ENCODE measurements around the gene IFNA17. TPM values are rescaled to one million over a fixed set of nuclear protein-coding genes. Genes with fewer than 3 reads are reported as not detected.
"Not testable (repeated sequence)": the region's sequence is repeated elsewhere in the genome, so short reads cannot be mapped to it uniquely, and the experiment has no call there.

IFNA17 gene
- total and polyA plus RNA-seq, 11 donors, result not detected

- not testable (repeated sequence) for H3K36me3 ChIP-seq, H3K27ac ChIP-seq, H3K4me3 ChIP-seq, H3K9me3 ChIP-seq, H3K4me1 ChIP-seq
- WGBS, 4 donors, result 30 to 32% (median 31%) methylated on average over 8 of the region's 8 CpGs
- DNase-seq (peak in 2 of 5 donors; percentile 37 to 42), ATAC-seq (peak in 3 of 4 donors; percentile 60 to 80 (median 63))
- peaks cover 0 to 11% (median 0%) of the 10 kb centered on the region in 9 donors for H3K27me3 ChIP-seq
- TF ChIP-seq CTCF (IDR thresholded peaks at IDR 0.05), result peak; percentile 7 to 62 (median 42)
- intact Hi-C loops (cut with DNase I), result loop anchor here in 2 of 10 donors (10.0 kb wide), 1 partner anchor 549 kb away; no protein-coding TSS in a partner anchor
These were observed 7.7 kb upstream of the IFNA17 start for GRCh38 chr9:21235468-21236359.

GRCh38 chr9:21234153-21234687 lies 6.2 kb upstream of the IFNA17 start:
- DNase-seq (peak in 1 of 5 donors; percentile 19), ATAC-seq (no peak)
- Histone ChIP-seq H3K4me3 (no peak overlapping the region), H3K36me3 (no peaks in the 10 kb centered on the region), H3K9me3 (no peaks in the 10 kb centered on the region), H3K27me3 (no peaks in the 10 kb centered on the region), H3K4me1 (peaks cover 0 to 5% (median 0%) of the 10 kb centered on the region in 12 donors), H3K27ac (no peak overlapping the region)
- intact Hi-C loops (cut with DNase I), result loop anchor here in 2 of 10 donors (10.0 kb wide), 1 partner anchor 551 kb away; no protein-coding TSS in a partner anchor
- TF ChIP-seq POLR2A (IDR thresholded peaks at IDR 0.05) (no peak), CTCF (IDR thresholded peaks at IDR 0.05) (no peak)
- WGBS, 4 donors, result 66 to 95% (median 77%) methylated on average over 3 to 4 of the region's 4 CpGs

- Histone ChIP-seq H3K27me3 (no peaks in the 10 kb centered on the region), H3K27ac (no peak overlapping the region), H3K36me3 (no peaks in the 10 kb centered on the region), H3K4me3 (no peak overlapping the region), H3K4me1 (peaks cover 0 to 5% (median 0%) of the 10 kb centered on the region in 12 donors), H3K9me3 (no peaks in the 10 kb centered on the region)
- ATAC-seq (no peak), DNase-seq (no peak)
- TF ChIP-seq POLR2A (IDR thresholded peaks at IDR 0.05) (no peak), CTCF (IDR thresholded peaks at IDR 0.05) (no peak)
- intact Hi-C loops (cut with DNase I), result loop anchor here in 2 of 10 donors (10.0 kb wide), 1 partner anchor 552 kb away; no protein-coding TSS in a partner anchor
- WGBS, 4 donors, result 76 to 90% (median 77%) methylated on average over 2 of the region's 2 CpGs; no CpG with 5 or more reads in 1 of the 4 donors
These were observed 5.2 kb upstream of the IFNA17 start for GRCh38 chr9:21233258-21233657.

- intact Hi-C loops (cut with DNase I); H3K27ac ChIP-seq; H3K36me3 ChIP-seq; H3K4me1 ChIP-seq; DNase-seq; H3K27me3 ChIP-seq; H3K9me3 ChIP-seq; H3K4me3 ChIP-seq; ATAC-seq: not testable (repeated sequence)
- 73 to 88% (median 82%) methylated on average over 1 of the region's 1 CpG for WGBS, 4 donors
These were observed 10.8 kb downstream of the IFNA17 start, which contains the start of gene IFNA16 for GRCh38 chr9:21217211-21217610. Gene IFNA16, minus strand, starts transcription at chr9:21217311. Its CDS starts 6 bp downstream, at chr9:21217305.
